ENCODE measurements around the gene PPT1.

The PPT1 gene

DNA sequence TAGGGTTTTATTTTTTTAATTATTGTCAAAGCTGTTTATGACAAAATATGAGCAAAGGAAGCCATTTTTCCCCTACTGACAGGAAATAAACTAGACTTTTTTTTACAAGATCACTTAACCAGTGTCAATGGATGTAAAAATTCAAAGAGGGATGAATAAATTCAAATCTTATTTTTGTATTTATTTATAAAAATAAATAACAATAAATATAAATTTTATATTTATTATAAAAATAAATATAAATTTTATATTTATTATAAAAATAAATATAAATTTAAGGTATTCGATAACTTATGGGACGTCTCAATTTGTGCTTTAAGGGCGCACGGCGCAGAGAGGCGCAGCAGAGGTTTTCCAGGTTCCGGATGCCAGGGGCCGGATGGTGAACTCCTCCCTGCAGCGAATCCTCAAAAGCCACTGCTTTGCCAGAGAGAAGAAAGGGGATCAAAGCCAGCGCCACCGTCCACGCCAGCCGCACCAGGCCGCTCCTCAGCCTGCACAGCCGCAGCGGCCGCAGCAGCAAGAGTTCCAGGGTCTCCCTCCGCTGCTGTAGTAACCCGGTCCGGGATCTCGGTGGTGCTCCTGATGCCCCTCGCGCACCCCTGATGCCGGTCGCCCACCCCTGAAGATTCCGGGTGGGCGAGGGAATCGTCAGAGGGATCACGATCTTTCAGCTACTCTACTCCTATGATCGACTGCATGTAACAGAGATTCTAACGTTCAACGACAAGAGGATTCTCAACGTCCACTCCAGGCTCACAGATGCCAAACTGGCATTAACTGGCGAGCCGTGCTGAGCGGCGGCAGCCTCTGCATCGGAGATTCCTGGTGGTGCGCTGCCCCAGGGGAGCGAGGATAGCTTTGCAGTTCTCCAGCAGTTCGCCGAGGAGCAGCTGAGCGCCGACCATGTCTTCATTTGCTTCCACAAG, 35.6 kb upstream of the PPT1 start:
- TF ChIP-seq, protein P1, sequence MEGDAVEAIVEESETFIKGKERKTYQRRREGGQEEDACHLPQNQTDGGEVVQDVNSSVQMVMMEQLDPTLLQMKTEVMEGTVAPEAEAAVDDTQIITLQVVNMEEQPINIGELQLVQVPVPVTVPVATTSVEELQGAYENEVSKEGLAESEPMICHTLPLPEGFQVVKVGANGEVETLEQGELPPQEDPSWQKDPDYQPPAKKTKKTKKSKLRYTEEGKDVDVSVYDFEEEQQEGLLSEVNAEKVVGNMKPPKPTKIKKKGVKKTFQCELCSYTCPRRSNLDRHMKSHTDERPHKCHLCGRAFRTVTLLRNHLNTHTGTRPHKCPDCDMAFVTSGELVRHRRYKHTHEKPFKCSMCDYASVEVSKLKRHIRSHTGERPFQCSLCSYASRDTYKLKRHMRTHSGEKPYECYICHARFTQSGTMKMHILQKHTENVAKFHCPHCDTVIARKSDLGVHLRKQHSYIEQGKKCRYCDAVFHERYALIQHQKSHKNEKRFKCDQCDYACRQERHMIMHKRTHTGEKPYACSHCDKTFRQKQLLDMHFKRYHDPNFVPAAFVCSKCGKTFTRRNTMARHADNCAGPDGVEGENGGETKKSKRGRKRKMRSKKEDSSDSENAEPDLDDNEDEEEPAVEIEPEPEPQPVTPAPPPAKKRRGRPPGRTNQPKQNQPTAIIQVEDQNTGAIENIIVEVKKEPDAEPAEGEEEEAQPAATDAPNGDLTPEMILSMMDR (IDR thresholded peaks at IDR 0.05; ENCODE audit: low read depth, low read length), result no peak
- peak overlapping the region; percentile 34; the same call in 1 of the 2 replicates for H3K4me3 ChIP-seq (ENCODE audit: low read depth, low read length)

DNA sequence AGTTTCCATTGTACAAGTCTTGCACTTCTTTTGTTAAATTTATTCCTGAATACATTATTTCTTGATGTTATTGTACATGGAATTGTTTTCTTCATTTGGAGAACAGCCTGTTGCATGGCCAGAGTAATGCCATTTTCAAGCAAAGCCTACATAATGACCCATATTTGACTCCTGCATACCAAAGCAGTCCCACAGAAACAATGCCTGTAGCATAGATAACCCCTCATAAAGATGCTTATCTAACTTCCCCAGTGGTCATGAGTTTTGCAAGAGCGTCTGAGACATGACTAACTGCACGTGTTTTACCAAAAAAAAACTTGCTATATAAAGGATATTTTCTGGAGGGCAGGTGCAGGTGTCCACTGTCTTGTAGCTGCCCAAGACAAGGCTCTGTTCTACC, 33.8 kb upstream of the PPT1 start:
- TF ChIP-seq, protein P1 (IDR thresholded peaks at IDR 0.05; ENCODE audit: low read depth, low read length), result no peak
- no peak overlapping the region for H3K4me3 ChIP-seq (ENCODE audit: low read depth, low read length)

DNA sequence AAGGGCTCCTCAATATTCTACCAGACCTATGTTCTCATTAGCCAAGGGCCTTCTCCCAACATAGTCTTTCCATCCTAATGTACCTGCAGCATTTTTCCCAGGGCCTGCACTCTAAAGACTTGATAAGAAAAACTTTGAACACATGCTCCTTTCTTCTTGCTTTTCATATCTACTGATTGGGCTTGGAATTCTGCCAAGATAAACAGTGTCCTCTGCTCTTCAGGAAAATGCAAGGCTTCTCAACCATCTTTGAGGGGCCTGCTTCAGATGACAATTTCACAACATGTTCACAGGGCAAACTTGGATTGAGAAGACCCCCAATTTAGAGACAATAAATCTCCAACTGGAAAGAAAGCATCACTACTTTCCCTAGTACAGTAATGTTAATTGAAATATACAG, 25.8 kb upstream of the PPT1 start:
- H3K4me3 ChIP-seq (ENCODE audit: low read depth, low read length), result no peak overlapping the region
- TF ChIP-seq, protein P1 (IDR thresholded peaks at IDR 0.05; ENCODE audit: low read depth, low read length), result no peak

DNA sequence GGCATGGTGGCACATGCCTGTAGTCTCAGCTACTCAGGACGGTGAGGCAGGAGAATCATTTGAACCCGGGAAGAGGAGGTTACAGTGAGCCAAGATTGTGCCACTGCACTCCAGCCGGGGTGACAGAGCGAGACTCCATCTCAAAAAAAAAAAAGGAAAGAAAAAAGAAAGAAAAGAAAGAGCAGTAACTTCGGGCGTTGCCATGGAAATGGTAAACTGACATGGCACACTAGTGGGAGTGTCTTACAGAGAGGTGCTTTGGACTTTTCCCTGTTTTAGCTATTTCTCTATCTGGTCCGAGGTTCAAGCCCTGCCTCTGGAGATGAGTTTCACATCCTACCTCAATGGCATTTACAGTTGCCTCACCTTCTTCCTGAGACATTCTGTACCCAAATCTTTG, 23.1 kb upstream of the PPT1 start:
- TF ChIP-seq, protein P1 (IDR thresholded peaks at IDR 0.05; ENCODE audit: low read depth, low read length), result no peak
- H3K4me3 ChIP-seq (ENCODE audit: low read depth, low read length), result no peak overlapping the region

DNA sequence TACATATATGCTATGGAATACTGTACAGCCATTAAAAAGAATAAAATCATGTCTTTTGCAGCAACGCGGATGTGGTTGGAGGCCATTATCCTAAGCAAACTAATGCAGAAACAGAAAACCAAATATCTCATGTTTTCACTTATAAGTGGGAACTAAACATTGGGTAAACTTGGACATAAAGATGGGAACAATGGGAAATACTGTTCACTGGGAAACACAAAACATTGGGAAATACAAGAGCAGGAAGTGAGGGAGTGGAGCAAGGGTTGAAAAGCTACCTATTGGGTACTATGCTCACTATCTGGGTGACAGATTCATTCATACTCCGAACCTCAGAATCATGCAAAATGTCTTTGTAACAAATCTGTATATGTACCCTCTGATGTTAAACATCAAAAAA, 17.3 kb upstream of the PPT1 start:
- H3K4me3 ChIP-seq (ENCODE audit: low read depth, low read length), result no peak overlapping the region
- TF ChIP-seq, protein P1 (IDR thresholded peaks at IDR 0.05; ENCODE audit: low read depth, low read length), result no peak

DNA sequence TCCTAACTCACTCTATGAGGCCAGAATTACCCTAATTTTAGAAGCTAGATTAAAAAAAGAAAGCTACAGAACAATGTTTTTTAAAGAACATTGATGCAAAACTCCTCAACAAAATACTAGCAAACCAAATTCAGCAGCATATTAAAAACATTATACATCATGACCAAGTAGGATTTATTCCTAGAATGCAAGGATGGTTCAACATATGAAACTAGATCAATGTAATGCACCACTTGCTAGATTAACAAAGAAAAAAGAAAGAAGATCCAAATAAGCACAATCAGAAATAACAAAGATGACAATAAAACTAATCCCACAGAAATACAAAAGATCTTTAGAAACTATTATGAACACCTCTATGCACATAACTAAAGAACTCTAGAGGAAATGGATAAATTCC, 13.3 kb upstream of the PPT1 start:
- H3K4me3 ChIP-seq (ENCODE audit: low read depth, low read length), result no peak overlapping the region
- TF ChIP-seq, protein P1 (IDR thresholded peaks at IDR 0.05; ENCODE audit: low read depth, low read length), result no peak

DNA sequence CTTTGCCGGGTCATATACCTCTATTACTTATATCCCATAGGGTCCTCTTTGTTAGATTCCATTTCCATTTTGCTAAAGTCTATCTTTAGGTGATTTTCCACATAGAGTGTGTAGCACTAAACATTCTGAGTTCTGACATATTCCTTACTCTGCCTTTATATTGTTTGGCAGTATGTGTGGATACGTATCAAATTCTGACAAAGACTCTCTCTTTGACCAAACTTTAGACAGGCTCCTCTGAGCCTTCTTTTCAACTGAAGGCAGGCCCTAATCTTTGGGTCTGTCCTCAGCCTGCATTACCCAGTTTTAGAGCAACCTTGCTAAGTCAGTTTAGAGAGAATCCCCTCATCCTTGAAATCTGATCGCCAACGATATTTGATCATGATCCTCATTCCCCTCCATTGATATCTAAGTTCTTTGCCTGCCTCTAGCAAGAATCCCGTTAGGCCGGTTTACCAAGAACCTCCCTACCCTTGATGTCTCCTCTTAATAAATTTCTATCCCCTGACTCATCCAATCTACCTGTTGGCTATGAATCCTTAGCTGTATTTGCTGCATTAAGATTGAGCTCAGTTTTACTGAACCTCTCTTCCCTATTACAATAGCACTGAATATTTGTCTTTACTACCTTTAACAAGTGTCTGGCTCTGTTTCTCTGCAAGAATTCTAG, 10.4 kb upstream of the PPT1 start:
- TF ChIP-seq, protein P1 (IDR thresholded peaks at IDR 0.05; ENCODE audit: low read depth, low read length), result no peak
- H3K4me3 ChIP-seq (ENCODE audit: low read depth, low read length), result no peak overlapping the region
